ENCODE data around the gene NEK4.
A peak's percentile ranks its signal among the peaks of the same experiment; 100 is the strongest.
"Not testable (repeated sequence)": the region's sequence is repeated elsewhere in the genome, so short reads cannot be mapped to it uniquely, and the experiment has no call there.

The NEK4 gene

DNA sequence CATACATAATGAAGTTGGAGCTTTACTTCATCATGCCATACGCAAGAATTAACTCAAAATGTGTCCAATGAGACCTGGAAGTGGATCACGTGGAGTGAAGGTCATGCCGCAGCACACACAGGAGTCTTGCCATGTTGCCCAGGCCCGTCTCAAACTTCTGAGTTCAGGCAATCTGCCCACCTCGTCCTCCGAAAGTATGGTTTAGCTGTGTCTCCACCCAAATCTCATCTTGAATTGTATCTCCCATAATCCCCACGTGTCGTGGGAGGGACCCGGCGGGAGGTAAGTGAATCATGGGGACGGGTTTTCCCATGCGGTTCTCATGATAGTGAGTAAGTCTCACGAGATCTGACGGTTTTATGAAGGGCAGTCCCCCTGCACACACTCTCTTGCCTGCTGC, 39.1 kb downstream of the NEK4 start:
- Histone ChIP-seq H3K27me3 (ENCODE audit: insufficient read depth, low read depth) (no peaks in the 10 kb centered on the region), H4K20me1 (ENCODE audit: insufficient read depth) (no peaks in the 10 kb centered on the region), H3K36me3 (ENCODE audit: insufficient read depth) (no peaks in the 10 kb centered on the region), H3K79me2 (ENCODE audit: insufficient read depth, low read depth) (no peaks in the 10 kb centered on the region), H3K9ac (no peak overlapping the region), H2AFZ (ENCODE audit: low read depth) (no peak overlapping the region), H3K4me1 (ENCODE audit: low read depth, poor library complexity, severe bottlenecking) (peaks cover 15% of the 10 kb centered on the region), H3K27ac (no peak overlapping the region), H3K4me3 (IDR thresholded peaks at IDR 0.05; ENCODE audit: insufficient read depth, low read depth, low read length) (no peak overlapping the region), H3K4me2 (no peak overlapping the region)
- TF ChIP-seq, protein P1, sequence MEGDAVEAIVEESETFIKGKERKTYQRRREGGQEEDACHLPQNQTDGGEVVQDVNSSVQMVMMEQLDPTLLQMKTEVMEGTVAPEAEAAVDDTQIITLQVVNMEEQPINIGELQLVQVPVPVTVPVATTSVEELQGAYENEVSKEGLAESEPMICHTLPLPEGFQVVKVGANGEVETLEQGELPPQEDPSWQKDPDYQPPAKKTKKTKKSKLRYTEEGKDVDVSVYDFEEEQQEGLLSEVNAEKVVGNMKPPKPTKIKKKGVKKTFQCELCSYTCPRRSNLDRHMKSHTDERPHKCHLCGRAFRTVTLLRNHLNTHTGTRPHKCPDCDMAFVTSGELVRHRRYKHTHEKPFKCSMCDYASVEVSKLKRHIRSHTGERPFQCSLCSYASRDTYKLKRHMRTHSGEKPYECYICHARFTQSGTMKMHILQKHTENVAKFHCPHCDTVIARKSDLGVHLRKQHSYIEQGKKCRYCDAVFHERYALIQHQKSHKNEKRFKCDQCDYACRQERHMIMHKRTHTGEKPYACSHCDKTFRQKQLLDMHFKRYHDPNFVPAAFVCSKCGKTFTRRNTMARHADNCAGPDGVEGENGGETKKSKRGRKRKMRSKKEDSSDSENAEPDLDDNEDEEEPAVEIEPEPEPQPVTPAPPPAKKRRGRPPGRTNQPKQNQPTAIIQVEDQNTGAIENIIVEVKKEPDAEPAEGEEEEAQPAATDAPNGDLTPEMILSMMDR (conservative IDR thresholded peaks at IDR 0.05; ENCODE audit: low read depth, low read length), result no peak

DNA sequence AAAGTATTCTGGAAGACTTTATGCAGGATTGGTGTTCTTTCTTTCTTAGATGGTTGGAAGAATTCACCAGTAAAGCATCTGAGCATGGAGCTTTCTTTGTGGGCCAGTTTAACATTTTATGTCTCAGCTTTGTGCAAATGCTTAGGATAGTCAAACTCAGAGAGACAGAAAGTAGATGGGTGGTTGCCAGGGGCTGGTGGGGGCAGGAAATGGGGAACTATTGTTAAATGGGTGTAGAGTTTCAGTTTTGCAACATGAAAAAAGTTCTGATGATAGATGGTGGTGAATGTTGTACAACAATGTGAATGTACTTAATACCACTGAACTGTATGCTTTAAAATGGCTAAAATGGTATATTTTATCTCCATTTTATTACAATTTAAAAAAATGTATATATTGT, 40.1 kb downstream of the NEK4 start:
- no peaks in the 10 kb centered on the region for H4K20me1 ChIP-seq (ENCODE audit: insufficient read depth)
- peaks cover 15% of the 10 kb centered on the region for H3K4me1 ChIP-seq (ENCODE audit: low read depth, poor library complexity, severe bottlenecking)
- H3K4me3 ChIP-seq (IDR thresholded peaks at IDR 0.05; ENCODE audit: insufficient read depth, low read depth, low read length), result no peak overlapping the region
- TF ChIP-seq, protein P1 (conservative IDR thresholded peaks at IDR 0.05; ENCODE audit: low read depth, low read length), result no peak
- peak overlapping the region; percentile 31; the same call in 1 of the 2 replicates for H3K27ac ChIP-seq
- H3K9ac ChIP-seq, result no peak overlapping the region
- no peaks in the 10 kb centered on the region for H3K27me3 ChIP-seq (ENCODE audit: insufficient read depth, low read depth)
- H3K36me3 ChIP-seq (ENCODE audit: insufficient read depth), result no peaks in the 10 kb centered on the region
- no peak overlapping the region for H2AFZ ChIP-seq (ENCODE audit: low read depth)
- H3K79me2 ChIP-seq (ENCODE audit: insufficient read depth, low read depth), result no peaks in the 10 kb centered on the region
- H3K4me2 ChIP-seq, result peak overlapping the region; percentile 42; the same call in 1 of the 2 replicates

DNA sequence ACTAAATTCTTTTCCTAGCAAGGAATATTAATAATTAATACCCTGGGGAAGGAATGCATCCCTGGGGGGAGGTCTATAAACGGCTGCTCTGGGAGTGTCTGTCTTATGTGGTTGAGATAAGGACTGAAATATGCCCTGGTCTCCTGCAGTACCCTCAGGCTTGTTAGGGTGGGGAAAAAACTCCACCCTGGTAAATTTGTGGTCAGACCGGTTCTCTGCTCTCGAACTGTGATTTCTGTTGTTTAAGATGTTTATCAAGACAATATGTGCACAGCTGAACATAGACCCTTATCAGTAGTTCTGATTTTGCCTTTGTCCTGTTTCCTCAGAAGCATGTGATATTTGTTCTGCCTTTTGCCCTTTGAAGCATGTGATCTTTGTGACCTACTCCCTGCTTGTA, 42.0 kb downstream of the NEK4 start:
- H3K27me3 ChIP-seq (ENCODE audit: insufficient read depth, low read depth); H3K4me3 ChIP-seq (IDR thresholded peaks at IDR 0.05; ENCODE audit: insufficient read depth, low read depth, low read length); H3K9ac ChIP-seq; H4K20me1 ChIP-seq (ENCODE audit: insufficient read depth); H3K4me2 ChIP-seq; H3K27ac ChIP-seq; H3K36me3 ChIP-seq (ENCODE audit: insufficient read depth); H2AFZ ChIP-seq (ENCODE audit: low read depth); H3K79me2 ChIP-seq (ENCODE audit: insufficient read depth, low read depth): not testable (repeated sequence)
- peaks cover 15% of the 10 kb centered on the region for H3K4me1 ChIP-seq (ENCODE audit: low read depth, poor library complexity, severe bottlenecking)

DNA sequence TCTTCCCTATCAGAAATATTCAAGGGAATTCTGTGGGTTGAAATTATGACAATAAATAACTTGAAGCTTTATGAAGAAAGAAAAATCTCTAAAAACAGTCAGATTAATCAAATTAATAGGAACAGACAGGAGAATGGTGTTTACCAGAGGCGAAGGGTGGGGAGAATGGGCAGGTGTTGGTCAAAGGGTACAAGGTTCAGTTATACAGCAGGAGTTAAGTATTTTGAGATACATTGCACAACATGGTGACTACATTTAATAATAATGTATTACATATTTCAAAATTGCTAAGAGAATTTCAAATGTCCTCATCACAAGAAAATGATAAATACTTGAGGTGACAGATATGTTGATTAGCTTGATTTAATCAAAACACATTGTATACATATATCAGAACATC, 46.2 kb downstream of the NEK4 start:
- TF ChIP-seq, protein P1 (conservative IDR thresholded peaks at IDR 0.05; ENCODE audit: low read depth, low read length), result no peak
- Histone ChIP-seq H2AFZ (ENCODE audit: low read depth) (no peak overlapping the region), H3K4me2 (no peak overlapping the region), H3K27ac (no peak overlapping the region), H4K20me1 (ENCODE audit: insufficient read depth) (no peaks in the 10 kb centered on the region), H3K4me1 (ENCODE audit: low read depth, poor library complexity, severe bottlenecking) (no peaks in the 10 kb centered on the region), H3K79me2 (ENCODE audit: insufficient read depth, low read depth) (no peaks in the 10 kb centered on the region), H3K4me3 (IDR thresholded peaks at IDR 0.05; ENCODE audit: insufficient read depth, low read depth, low read length) (no peak overlapping the region), H3K36me3 (ENCODE audit: insufficient read depth) (no peaks in the 10 kb centered on the region), H3K9ac (no peak overlapping the region), H3K27me3 (ENCODE audit: insufficient read depth, low read depth) (no peaks in the 10 kb centered on the region)

DNA sequence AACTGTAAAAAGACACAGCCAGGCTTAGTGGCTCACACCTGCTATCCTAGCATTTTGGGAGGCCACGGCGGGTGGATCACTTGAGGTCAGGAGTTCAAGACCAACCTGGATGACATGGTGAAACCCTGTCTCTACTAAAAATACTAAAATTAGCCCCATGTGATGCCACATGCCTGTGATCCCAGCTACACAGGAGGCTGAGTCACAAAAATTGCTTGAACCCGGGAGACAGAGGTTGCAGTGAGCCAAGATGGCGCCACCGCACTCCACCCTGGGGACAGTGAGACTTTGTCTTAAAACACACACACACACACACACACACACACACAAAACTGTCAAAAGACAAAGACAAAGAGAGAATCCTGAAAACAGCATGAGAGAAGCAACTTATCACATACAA, 46.8 kb downstream of the NEK4 start:
- Histone ChIP-seq H4K20me1 (ENCODE audit: insufficient read depth) (no peaks in the 10 kb centered on the region), H3K27ac (no peak overlapping the region), H2AFZ (ENCODE audit: low read depth) (no peak overlapping the region), H3K36me3 (ENCODE audit: insufficient read depth) (no peaks in the 10 kb centered on the region), H3K4me3 (IDR thresholded peaks at IDR 0.05; ENCODE audit: insufficient read depth, low read depth, low read length) (no peak overlapping the region), H3K79me2 (ENCODE audit: insufficient read depth, low read depth) (no peaks in the 10 kb centered on the region), H3K9ac (no peak overlapping the region), H3K4me1 (ENCODE audit: low read depth, poor library complexity, severe bottlenecking) (no peaks in the 10 kb centered on the region), H3K4me2 (no peak overlapping the region), H3K27me3 (ENCODE audit: insufficient read depth, low read depth) (no peaks in the 10 kb centered on the region)
- TF ChIP-seq, protein P1 (conservative IDR thresholded peaks at IDR 0.05; ENCODE audit: low read depth, low read length), result no peak

Data from KMS-11 (cell line).